GM18526 (cell line): ENCODE measurements around the gene TOR1A.

Experiments used
- POLR2A ChIP-seq: IDR thresholded peaks from 3 replicates; pipeline ENCODE4 v1.6.1; 2011; ENCODE audit not compliant: insufficient read length; ENCODE audit errors: extremely low read depth

Gene TOR1A

GRCh38 chr9:129838707-129839259, 14.8 kb upstream of the TOR1A start:
- TF ChIP-seq POLR2A = no peak

GRCh38 chr9:129836311-129837007, 12.5 kb upstream of the TOR1A start:
- TF ChIP-seq POLR2A = no peak

DNA sequence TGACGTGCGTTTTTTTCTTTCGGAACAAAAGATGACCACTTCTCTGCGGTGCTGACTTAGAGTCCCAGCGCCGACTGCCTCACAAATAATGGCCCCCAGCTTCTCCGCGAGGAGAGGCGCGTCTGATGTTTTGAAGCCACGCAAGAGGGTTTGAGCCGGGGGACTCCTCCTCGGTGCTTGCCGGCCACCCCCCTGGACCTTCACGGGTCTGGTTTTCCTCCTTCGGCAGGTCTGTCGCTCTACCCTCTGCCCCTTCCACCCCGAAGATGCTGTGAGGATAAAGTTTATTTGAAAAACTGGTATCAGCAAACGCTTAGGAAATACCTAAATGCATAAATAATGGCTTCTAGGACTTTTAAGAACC, 11.9 kb upstream of the TOR1A start:
- no peak for TF ChIP-seq POLR2A

DNA sequence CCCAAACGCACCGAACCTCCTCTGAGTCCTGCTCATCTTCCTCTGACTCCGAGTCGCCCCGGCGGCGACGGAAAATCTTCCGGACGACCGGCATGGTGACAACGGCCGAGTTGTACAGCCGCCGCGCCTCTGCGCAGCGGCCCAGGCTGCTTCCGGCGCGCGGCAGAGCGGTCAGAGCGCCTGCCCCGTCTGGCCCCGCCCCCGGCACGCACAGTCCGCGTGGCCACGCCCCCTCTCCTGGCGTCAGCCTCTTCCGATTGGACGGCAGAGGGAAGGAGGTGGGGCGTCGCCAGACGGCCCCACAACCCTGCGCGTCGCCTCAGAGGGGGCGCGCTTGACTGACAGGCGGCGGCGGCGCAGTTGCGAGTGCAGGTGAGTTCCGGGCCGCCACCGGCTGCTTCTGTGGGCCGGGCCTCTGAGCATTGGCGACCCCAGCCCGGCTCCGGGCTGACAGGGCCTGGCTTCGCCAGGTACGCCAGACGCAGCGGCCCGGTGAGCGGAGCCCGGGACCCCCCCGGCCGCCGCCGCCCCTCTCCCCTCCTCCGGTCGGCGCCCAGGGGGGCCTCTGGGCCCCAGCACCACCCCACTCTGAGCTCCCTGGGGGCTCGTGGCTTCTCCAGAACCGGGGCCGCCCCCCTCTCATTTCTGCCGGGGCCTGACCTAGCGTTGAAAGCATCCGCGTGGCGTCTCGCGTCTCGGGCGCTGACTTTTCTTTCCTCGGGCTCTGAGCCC, 11.4 kb upstream of the TOR1A start, which contains the start of the genes C9orf78 and USP20:
TSS of gene C9orf78 (minus strand) at position 148 of the 732 bp plus-strand sequence. CDS start at position 94, 54 bp downstream.
TSS of gene USP20 (plus strand) at position 331 of the 732 bp plus-strand sequence. CDS start 17,098 bp downstream, outside the sequence.
- peak; percentile 96 for TF ChIP-seq POLR2A

DNA sequence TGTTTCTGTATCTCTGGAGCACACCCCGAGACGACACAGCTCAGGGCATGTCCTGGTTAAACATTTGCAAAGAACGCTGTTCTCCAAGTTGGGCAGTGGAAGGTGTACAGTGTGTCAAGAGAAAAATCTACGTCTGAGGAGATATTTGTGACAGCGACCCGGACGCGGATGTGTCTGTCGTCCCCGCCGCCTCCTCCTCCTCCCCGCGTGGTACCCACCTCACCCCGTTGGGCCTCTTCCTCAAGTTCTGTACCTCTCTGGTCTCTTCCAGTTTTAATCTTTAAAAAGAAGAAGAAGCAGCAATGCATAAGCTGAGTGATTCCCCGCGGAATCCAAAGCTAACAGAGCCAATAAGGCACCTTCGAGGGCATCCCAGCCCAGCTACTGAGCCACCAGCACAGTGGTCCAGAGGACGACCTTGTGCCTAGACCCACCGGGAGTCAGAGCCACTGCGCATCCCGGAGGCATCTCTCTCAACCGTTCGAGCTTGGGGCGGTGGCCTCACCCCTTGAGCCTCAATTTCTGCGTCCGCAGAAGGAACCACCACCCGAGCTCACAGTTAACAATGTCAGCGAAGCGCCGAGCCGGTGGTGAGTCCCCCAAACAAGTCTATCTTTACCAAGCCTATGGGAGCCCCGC, 10.7 kb upstream of the TOR1A start:
- no peak for TF ChIP-seq POLR2A

GRCh38 chr9:129832982-129833381, 9.0 kb upstream of the TOR1A start:
- no peak for TF ChIP-seq POLR2A

- TF ChIP-seq POLR2A = no peak
These were observed 5.0 kb upstream of the TOR1A start for GRCh38 chr9:129828969-129829368.

DNA sequence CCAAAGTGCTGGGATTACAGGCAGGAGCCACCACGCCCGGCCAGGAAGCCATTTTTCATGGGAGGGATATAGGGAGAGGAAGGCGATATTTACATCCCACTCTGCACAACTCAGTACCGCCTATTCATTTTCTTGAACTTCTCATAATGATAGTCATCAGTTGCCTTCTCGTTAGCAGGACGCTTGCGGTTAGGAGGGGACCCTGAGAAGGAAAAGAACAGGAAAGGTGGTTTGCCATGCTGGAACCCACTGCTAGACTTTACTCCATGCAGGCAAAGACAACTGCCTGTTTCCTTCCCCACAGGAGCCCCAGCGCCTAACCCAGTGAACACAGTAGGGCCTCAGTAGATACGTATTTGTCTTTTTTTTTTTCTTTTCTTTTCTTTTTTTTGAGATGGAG, 4.1 kb upstream of the TOR1A start:
- TF ChIP-seq POLR2A = no peak

DNA sequence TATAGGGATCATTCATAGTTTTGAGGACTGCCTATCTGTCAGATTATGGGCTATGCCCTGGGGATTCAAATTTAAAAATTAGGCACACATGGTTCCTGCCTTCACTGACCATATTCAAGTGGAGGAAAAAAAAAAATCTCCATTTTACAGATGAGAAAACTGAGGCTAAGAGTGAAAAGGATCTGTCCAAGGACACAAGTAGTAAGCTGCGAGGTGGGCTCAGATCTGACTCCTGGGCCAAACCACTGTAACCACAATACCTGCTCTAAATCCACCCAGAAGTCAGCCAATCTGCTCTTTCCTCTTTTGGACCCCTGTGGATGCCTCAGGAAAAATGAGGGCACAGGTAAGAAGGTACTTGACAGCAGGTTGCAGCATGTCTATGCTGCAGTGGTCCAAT, 2.8 kb upstream of the TOR1A start:
- TF ChIP-seq POLR2A = no peak

DNA sequence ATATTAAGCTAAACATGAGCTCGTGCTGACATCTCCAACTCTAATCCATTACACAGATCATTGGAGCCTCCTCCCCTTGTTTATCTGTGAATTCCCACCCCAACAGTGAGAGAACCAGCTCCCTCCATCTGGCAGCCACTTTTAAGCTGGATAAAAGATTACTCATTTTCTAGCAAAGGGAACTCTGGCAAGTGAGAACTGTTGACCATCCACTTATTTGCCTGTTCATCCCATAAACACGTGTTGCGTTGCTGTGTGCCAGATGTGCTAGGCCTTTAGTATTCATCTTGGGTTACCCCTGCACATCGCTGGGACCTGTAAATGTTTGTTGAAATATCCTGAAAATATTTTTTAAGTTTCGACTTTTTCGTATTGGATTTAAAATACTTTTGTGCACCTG, 2.4 kb upstream of the TOR1A start:
- no peak for TF ChIP-seq POLR2A

GRCh38 chr9:129823542-129823934, 398 bp downstream of the TOR1A start:
- no peak for TF ChIP-seq POLR2A

- TF ChIP-seq POLR2A = no peak
These were observed 916 bp downstream of the TOR1A start for GRCh38 chr9:129822898-129823541.

- no peak for TF ChIP-seq POLR2A
These were observed 7.2 kb downstream of the TOR1A start for GRCh38 chr9:129816501-129817435.

GRCh38 chr9:129815278-129815677, 8.7 kb downstream of the TOR1A start:
- TF ChIP-seq POLR2A = no peak
